ENCODE results near the gene SNAPC2.

The SNAPC2 gene, protein sequence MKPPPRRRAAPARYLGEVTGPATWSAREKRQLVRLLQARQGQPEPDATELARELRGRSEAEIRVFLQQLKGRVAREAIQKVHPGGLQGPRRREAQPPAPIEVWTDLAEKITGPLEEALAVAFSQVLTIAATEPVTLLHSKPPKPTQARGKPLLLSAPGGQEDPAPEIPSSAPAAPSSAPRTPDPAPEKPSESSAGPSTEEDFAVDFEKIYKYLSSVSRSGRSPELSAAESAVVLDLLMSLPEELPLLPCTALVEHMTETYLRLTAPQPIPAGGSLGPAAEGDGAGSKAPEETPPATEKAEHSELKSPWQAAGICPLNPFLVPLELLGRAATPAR

DNA sequence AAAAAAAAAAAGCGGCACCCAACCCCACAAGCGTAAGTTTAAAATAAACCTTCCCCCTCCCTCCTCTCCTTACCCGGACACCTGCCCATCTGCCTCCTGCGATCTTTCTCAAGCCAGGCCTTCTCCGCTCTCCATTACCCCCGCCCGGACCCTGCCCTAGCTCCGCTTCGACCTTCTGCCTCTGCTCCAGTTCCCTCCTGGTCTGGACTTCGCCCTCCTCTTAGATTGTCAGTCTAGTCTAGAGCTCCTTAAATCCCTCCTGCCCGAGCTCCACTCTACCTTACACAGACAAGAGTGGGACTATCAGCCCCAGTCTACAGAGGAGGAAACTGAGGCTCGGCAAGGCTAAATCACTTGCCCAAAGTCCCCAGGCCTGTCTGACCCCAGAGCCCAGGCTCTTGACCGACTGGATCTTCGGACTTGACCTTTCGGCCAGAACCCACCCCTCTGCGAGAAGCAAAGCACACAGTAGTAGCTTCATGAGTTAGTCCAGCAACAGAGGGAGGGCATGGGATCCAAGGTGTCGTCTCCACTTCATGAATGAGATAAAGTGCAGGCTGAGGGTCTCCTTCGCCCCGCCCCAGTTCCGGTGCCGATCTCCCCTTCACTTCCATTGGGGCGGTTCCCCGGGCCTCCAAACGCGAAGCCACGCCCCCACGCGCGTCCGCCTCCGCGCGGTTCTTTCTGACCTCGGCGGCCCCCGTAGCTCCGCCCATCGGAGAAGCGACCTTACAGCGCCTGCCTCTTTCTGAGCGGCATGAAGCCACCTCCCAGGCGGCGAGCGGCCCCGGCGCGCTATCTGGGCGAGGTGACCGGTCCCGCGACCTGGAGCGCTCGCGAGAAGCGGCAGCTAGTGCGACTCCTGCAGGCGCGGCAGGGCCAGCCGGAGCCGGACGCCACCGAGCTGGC lies at the start of gene SNAPC2:
SNAPC2 (plus strand) TSS at position 729 of the 909 bp plus-strand sequence; CDS start at position 758, 29 bp downstream.
- DNase-seq (ENCODE audit: low read depth): peak; percentile 78

DNA sequence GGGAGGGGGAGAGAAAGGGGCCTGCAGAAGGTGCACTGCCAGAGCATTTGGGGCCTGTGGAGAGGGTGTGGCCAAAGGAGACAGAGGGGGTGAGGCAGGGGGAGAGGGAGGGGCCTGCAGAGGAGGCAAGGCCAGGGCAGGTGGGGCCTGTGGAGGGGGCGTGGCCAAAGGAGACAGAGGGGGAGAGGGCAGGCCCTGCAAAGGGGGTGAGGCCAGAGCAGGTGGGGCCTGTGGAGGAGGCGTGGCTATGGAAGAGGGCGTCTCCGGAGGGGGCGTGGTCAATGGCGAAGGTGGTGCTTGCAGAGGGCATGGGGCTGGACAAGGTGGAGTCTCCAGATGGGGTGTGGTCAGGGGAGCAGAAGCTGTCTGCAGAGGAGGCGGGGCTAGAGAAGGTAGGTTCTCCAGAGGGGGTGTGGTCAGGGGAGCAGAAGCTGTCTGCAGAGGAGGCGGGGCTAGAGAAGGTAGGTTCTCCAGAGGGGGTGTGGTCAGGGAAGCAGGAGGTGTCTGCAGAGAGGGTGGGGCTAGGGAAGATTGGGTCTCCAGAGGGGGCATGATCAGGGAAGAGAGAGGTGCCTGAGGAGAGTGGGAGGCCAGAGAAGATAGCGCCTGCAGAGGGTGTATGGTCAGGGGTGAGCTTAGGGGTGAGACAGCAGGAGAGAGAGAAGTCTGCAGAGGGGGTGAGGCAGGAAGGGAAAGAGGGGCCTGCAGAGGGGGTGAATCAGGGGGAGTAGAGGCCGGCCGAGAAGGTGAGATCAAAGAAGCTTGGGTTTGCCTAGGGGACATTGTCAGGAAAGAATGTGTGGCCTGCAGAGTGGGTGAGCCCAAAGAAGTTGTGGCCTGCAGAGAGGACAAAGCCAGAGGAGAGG lies 49.3 kb upstream of the SNAPC2 start:
- DNase-seq (ENCODE audit: low read depth): peak; percentile 2

DNA sequence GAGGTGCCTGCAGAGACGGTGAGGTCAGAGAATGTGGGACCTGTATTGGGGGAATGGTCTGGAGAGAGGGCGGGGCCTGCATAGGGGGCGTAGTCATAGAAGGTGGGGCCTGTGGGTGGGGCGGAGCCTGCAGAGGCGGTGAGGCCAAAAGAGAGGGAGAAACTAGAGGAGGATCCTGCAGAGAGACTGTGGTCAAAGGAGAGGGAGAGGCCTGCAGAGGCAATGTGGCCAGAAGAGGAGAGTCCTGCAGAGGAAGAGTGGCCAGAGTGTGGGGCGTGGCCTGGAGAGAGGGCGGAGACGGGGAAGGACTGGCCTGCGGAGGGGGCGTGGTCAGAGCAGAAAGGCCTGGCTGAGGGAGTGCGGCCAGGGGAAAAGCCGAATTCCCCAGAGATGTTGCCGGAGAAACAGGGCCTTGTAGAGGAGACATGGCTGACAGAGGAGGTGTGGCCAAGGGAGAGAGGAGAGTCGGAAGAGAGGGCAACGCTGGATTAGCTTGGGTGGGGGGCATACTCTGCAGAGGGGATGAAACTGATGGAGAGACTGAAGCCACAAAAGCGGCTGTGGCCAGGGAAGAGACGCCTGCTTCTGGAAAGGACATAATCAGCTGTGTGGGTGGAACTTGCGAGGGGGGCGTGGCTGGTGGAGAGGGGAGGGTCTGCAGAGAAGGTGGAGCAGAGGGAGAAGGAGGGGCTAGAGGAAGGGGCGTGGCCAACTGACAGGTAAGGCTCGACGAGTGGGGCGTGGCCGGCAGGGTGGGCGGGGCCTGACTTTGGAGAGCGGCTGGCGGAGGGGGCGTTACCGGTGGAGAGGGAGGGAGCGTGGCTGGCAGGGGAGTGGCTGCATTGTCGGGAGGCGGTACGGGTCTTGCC lies 48.5 kb upstream of the SNAPC2 start:
- peak; percentile 69 for DNase-seq (ENCODE audit: low read depth)

DNA sequence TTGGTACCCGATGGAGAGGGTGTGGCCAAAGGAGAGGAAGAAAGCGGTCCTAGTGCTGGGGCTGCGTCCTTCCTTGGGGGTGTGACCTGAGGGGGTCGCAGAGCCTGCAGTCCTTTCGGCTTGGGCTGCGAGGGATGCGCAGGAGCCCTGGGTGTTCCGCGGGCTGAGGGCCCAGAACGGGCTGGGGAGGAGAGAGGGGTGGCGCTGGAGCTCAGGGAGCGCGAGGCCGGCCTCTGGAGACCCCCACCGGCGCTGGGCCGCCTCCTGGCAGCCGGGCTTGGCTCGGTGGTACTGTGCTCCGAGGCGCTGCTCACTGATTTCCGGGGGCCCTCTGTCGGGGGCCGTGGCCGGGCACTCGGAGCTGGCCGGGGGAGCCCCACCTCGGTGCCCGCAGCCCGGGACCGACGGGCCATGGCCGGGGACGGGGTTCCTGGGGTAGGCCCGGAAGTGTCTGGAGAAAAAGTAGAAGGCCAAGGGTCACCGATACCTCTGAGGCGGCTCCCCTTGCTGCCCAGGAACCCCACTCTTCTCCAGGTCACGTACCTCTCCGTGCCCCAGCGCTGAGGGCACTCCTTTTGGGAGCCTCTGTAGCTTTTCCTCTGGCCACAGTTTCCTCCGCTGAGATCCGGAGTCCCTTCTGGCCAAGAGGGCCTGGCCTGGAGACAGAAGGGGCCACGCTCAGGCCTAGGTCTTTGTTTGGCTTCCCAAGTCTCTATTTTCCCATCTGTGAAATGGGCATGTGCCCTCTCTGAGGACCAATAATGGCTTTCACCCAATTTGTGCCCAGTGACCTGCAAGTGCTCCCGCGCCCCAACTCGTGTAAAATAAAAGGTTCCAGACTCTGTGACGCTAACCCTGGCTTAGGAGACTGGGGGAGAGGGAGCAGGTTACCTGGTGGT lies 47.6 kb upstream of the SNAPC2 start:
- no peak for DNase-seq (ENCODE audit: low read depth)

DNA sequence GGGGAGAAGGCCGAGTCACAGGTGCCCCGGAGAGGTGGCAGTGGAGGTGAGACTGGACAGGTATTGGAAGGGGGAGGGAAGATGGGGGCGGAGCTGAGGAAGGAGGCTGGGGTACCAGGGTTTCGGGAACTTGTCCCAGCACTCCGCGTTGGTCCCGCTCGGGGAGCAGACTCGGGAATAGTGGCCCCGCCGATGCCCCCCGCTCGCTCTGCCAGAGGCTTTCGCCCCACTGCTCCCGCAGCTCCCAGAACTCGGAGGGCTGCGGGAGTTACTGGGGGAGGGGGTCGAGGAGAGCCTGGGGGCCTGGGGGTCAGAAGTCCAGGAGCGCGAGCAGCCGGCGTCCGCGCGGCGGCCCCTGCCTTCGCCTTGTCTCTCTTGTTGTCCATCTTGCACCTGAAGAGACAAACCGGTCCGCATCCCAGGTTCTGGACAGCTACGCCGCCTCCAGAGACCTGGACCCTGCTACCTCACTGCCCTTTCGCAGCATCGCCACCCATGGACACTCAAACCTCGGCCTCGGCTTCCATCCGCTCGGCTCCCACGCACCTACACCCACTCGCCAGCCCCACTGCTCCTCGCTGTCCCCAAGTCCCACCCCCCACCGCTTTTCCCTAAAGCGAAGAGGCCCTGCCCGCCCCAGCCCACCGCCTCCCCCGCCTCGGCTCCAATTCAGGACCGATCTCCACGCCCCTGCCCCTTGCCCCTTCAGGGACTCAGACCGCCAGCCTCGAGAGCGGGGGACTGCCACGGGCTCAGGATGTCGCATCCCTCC lies 46.6 kb upstream of the SNAPC2 start:
- DNase-seq (ENCODE audit: low read depth): no peak

DNA sequence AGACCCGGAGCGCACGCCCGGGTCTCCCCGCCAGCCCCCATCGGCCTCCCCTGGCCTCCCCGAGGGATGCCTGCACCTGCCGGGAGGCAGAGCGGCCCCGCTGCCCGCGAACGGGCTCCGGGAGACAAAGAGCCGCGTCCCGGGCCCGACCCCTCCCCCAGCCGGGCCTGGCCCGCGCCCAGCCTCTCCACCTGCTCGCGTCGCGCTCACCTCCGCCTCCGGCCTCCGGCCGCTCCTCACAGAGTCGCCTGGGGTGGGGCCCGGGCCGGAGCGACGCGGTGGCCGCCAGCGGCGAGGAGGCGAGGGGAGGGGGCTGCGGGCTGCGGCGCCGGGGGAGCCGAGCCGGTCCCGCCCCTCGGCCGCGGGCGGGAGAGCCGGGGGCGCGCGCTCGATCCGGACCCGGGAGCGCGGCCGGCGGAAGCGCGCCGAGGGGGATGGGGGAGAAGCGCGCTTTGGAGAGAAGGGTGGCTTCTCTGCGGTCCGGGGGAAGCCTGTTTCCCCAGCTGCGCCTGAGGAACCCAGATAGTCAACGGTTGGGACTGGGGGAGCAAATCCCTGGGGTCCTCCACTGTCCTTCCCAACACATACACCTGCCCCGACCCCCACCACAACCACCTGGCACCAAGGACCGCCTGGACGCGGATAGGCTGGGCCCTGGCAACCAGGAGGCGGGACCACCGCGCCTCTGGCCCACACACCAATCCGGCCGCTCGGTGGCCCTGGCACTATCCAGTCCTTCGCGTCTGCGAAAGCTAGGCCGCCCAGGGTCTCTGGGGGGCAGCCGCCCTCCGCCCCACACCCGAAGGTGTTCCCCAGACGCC lies 45.9 kb upstream of the SNAPC2 start, which contains the start of gene PRR36:
PRR36 (minus strand) TSS at position 315 of the 821 bp plus-strand sequence. CDS start 701 bp downstream, outside the sequence.
- no peak for DNase-seq (ENCODE audit: low read depth)

DNA sequence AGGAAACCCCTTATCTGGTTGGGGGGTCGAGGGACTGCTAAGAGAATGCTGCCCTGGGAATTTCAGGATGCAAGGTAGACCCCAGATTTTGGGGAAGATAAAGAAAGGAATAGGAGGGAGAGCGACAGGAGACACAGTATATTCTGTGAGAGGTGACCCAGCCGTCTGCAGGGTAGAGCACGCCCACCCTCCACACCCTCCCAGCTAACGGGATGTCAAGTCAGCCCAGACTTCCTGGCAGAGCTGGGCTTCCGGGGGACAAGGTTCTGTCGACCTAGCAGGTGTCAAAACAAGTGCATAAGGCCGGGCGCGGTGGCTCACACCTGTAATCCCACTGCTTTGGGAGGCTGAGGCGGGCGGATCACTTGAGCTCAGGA lies 45.3 kb upstream of the SNAPC2 start:
- no peak for DNase-seq (ENCODE audit: low read depth)

DNA sequence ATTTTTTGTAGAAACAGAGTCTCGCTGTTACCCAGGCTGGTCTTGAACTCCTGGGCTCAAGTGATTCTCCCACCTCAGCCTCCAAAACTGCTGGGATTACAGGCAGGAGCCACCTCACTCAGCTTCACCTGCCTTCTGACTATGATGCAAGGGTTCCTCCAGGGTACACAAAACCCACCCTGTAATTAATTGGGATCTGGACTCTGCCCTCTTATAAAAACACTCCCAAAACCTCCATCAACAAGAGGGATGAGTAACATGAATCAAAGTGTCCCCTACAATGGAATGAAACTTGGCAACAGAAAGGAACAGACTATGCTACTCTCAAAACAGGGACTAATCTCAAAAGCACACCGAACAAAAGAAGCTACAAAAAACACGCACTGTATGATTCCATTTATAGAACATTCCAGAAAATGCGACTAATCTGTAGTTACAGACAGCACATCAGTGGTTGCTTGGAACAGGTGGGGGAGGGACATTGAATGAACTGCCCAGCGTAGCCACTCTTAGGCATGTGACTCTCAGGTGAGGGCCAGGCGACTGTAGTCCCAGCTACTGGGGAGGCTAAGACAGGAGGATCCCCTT lies 42.8 kb upstream of the SNAPC2 start:
- no peak for DNase-seq (ENCODE audit: low read depth)

DNA sequence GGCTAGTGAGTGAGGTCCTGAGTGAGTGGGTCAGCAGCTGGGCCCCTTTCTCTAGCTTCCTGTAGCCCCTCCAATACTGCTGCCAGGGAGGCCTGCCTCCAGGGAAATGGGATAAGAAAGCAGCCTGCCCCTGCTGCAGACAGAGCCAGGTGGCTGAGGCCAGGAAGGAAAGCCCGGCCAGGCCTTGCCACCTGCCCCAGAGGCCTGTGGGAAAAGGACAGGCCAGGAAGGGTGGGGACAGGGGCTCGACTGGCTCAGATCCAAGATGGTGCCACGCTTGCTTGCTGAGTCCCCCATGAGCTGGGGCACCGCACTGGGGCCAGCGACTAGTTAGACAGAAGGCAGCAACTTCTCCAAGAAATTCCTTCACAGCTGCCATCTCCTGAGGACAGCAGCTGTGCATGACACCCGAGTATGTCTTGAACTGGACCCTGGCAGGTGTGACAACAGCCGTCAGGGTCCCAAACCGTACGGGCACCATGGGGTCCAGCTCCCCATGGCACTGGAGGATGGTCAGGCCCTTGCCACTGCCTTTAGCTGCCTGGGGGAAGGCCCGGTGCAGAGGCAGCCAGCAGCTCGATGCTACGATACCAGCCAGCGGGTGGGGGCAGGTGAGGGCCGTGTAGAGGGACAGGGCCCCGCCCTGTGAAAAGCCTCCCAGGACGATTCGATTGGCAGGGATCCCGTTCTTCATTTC lies 40.9 kb upstream of the SNAPC2 start:
- DNase-seq (ENCODE audit: low read depth): no peak

DNA sequence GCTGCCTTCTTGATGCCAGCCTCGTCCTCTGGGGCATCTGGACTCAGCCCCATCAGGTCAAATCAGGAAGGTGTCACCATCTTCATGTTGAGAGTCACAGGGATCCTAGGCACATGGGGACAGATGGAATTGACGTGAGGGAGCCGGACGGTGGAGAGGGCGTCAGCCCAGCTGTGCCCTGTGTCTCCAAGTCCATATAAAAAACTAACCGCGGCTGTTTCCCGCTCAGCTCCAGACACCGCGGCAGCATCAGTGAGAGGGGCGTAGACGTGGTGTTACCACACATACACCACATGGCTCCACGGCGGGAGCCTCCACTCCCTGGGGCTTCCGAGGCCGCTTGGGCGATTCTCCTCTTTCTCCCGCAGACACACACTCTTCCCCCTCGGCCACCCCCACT lies 40.3 kb upstream of the SNAPC2 start:
- DNase-seq (ENCODE audit: low read depth): no peak

DNA sequence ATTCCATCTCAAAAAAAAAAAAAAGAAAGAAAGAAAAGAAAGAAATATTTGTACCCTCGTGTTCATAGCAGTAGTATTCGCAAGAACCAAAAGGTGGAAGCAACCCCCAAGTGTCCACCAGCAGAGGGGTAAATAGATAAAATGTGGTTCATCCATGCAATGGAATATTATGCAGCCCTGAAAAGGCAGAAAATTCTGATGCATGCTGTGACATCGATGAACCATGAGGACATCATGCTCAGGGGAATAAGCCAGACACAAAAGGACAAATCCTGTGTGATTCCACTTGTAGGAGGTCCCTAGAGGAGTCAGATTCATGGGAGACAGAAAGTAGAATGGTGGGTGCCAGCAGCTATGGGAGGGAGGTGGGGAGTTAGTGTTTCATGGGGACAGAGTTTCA lies 38.2 kb upstream of the SNAPC2 start:
- no peak for DNase-seq (ENCODE audit: low read depth)

DNA sequence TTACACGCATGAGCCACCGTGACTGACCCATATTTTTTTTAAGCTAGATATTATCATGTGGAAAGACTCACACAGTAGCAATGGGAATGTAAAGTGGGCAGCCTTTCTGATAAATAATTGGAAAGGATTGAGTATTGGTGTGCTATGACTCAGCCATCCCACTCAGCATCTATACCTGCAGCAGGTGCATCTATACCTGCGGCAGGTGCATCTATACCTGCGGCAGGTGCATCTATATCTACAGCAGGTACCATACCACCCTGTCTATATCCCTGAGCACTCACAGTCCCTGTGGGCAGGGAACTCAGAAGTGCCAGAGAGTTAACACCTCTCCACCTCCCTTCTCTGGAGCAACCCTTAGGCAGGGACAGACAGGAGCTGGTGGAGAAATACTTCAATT lies 37.0 kb upstream of the SNAPC2 start:
- DNase-seq (ENCODE audit: low read depth): no peak

DNA sequence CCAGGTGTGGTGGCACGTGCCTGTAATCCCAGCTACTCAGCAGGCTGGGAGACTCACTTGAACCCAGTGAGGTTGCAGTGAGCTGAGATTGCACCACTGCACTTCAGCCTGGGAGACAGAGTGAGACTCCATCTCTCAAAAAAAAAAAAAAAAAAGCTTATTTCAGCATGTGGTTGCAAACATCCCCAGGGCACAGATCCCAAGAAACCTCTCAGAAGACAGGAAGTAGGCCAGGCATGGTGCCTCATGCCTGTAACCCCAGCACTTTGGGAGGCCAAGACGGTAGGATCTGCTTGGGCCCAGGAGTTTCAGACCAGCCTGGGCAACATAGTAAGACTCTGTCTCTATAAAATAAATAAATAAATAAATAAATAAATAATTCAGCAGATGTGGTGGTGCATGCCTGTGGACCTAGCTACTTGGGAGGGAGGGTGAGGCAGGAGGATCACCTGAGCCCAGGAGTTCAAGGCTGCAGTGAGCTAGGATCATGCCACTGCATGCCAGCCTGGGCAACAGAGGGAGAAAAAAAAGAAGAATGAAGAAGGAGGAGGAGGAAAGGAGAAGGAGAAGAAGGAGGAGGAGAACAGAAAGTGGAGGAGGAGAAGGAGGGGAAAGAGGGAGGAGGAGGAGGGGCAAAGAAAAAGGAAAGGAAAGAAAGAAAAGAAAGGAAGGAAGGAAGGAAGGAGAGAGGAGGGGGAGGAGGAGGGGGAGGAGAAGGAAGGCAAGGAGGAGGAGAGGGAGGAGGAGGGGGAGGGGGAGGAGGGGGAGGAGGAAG lies 36.2 kb upstream of the SNAPC2 start:
- no peak for DNase-seq (ENCODE audit: low read depth)

DNA sequence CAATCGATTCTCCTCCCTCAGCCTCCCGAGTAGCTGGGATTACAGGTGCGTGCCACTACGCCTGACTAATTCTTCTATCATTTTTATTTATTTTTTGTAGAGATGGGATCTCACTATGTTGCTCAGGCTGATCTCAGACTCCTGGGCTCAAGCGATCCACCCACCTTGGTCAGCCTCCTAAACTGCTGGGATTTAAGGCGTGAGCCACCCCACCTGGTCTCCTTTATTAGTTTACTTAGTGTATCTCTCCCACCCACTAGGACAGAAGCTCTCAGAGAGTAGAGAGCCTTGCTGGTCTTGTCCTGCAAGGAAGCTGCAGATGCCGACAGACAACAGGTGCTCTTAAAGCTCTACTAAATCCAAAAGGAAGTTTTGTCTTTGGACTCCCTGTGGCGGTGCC lies 34.3 kb upstream of the SNAPC2 start:
- no peak for DNase-seq (ENCODE audit: low read depth)

DNA sequence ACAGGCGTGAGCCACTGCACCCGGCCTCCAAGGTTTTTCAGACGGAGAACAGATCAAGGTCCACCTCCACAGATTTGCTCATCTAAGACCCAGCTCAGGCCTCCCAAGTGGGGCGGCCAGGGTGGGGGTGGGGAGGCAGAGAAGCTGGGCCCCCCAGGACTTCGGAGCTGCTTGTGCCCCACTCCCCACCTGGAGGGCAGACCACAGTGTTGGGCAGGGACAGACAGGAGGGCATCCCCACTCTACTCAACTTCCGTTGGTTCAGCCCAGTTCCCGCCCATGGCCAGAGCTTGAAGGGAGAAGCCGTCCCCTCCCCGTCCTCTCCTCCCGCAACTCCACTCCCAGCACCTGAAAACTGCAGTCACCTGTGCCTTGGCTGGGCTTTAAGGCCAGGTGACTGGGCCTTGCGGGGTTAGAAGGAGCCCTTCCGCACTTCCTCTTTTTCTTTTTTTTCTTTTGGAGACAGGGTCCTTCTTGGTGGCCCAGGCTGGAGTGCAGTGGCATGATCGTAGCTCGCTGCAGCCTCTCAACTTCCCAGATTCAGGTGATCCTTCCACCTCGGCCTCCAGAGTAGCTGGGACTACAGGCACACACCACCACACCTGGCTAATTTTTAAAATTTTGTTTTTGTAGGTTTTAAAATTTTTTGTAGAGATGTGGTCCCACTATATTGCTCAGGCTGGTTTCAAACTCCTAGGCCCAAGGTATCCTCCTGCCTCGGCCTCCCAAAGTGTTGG lies 32.6 kb upstream of the SNAPC2 start:
- DNase-seq (ENCODE audit: low read depth): no peak

Measured in HS-27A (cell line).